OCI-LY1 (cell line): ENCODE measurements around the gene MEIS1.

Experiments
- EZH2 ChIP-seq: fragments of 200-600 bp; sonication (generic), shearing (Covaris generic); IDR thresholded peaks from 2 replicates; pipeline ENCODE4 v1.8.0; 2017; ENCODE audit warnings: borderline replicate concordance, mixed run types, mild to moderate bottlenecking, antibody characterized with exemption, low read length, moderate library complexity, mixed read lengths
- TF ChIP-seq, protein P1 (sequence below): fragments of 200-600 bp; sonication (generic), shearing (Covaris generic); IDR thresholded peaks from 2 replicates; pipeline ENCODE4 v1.5.1; 2017; ENCODE audit warnings: mild to moderate bottlenecking, antibody characterized with exemption, low read length, moderate library complexity, mixed read lengths

DNA sequence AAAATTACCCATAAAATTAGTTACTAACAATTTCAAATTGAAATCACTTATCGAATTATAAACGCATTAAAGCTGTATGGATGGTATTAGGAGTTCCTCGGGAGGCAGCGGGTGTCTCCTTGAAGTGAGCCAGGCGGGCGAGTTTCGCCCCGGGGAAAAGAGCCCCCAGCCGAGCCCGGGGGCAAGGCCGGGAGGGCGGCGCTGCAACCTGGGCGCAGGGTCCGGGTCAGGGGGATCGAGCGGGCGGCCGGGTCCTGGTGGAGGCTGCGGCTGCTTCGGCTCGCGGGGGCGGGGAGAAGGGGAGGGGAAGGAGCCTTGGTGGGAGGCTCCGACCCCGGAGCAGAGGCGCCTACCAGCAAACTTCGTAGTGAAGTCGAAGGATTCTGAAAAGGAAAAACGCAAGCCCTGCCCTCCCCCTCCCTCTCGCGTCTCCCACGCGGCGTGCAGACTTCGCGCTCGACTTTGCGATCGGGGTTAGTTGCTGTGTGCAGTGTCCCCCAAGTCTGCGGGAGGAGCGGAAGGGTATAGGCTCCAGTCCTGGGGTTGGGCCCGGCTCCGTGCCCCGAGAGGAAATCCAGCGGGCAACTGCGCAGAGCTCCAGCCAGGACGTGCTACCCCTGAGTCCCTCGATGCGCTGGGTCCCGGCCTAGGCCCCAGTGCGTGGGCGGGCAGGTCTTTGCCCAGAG is 140.8 kb downstream of the MEIS1 start:
- TF ChIP-seq, protein P1, sequence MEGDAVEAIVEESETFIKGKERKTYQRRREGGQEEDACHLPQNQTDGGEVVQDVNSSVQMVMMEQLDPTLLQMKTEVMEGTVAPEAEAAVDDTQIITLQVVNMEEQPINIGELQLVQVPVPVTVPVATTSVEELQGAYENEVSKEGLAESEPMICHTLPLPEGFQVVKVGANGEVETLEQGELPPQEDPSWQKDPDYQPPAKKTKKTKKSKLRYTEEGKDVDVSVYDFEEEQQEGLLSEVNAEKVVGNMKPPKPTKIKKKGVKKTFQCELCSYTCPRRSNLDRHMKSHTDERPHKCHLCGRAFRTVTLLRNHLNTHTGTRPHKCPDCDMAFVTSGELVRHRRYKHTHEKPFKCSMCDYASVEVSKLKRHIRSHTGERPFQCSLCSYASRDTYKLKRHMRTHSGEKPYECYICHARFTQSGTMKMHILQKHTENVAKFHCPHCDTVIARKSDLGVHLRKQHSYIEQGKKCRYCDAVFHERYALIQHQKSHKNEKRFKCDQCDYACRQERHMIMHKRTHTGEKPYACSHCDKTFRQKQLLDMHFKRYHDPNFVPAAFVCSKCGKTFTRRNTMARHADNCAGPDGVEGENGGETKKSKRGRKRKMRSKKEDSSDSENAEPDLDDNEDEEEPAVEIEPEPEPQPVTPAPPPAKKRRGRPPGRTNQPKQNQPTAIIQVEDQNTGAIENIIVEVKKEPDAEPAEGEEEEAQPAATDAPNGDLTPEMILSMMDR = no peak
- no peak for TF ChIP-seq EZH2
